HepG2 (cell line): Measurements from ENCODE around the gene SLC25A18. TPM values are rescaled to one million over a fixed set of nuclear protein-coding genes. Genes with fewer than 3 reads are reported as not detected.

Experiments used
- ATAC-seq: fragments of 200-7000 bp; cut with Tn5 transposase; 3 replicates; pipeline ENCODE4 v1.9.1; 2020; ENCODE audit warnings: mild to moderate bottlenecking, moderate library complexity
- BruUV-seq: library from RNA; stranded (reverse); fragments of 400-500 nt; replicated peaks from 2 replicates; lab custom pipeline; 2021; lab: Mats Ljungman, UMichigan
- CTCF ChIA-PET: fragments of 300-600 bp; formaldehyde crosslinking; extraction: SDS; loops from one replicate; lab custom pipeline; 2021; ENCODE audit warnings: low total read pairs, inconsistent platforms, low intra/inter-chr PET ratio; lab: Yijun Ruan, JAX
- POLR2A ChIA-PET: fragments of 350-600 bp; sonication (Branson Sonifier 250); formaldehyde crosslinking; loops from one replicate; lab custom pipeline; 2020; ENCODE audit warnings: antibody characterized with exemption, inconsistent platforms; lab: Yijun Ruan, JAX
- DNase-seq: peaks from one replicate; pipeline ENCODE4 v3.0.0-alpha.2; 2015; ENCODE audit warnings: low spot score
- FAIRE-seq: peaks from 3 replicates; lab custom pipeline; 2011; peaks lifted over from hg19 to GRCh38; lab: Jason Lieb, UNC
- H2AFZ ChIP-seq: one replicate; pipeline ENCODE4 v1.6.1; 2011; ENCODE audit warnings: low read length, inconsistent platforms
- H3K27ac ChIP-seq: fragments of 300-600 bp; 3 replicates; pipeline ENCODE4 v1.8.0; 2011; ENCODE audit warnings: mixed run types, mild to moderate bottlenecking, mixed read lengths, low read length, inconsistent platforms; ENCODE audit not compliant: insufficient read depth; ENCODE audit errors: extremely low read length
- H3K27me3 ChIP-seq, 2 experiments: fragments of 200-600 bp in 1 of 2; 2 replicates in 1 of 2; 3 replicates in 1 of 2; pipeline versions ENCODE4 v1.6.0 to v1.8.0; 2011; ENCODE audit warnings: low read length in 2 of 2, mild to moderate bottlenecking in 2 of 2, moderate library complexity in 2 of 2, inconsistent platforms in 1 of 2; ENCODE audit not compliant: insufficient read depth in 2 of 2, control insufficient read depth in 1 of 2
- H3K36me3 ChIP-seq, 2 experiments: fragments of 200-600 bp in 1 of 2; replicated peaks in 1 of 2; 2 replicates in 1 of 2; 3 replicates in 1 of 2; pipeline versions ENCODE4 v1.5.1 to v1.8.0; 2011; ENCODE audit warnings: low read length in 2 of 2, inconsistent platforms in 1 of 2; ENCODE audit not compliant: insufficient read depth in 2 of 2, control insufficient read depth in 1 of 2
- H3K4me1 ChIP-seq: 2 replicates; pipeline ENCODE4 v1.5.1; 2012; ENCODE audit warnings: low read length, inconsistent platforms; ENCODE audit not compliant: insufficient read depth
- H3K4me2 ChIP-seq: 2 replicates; pipeline ENCODE4 v1.6.0; 2011; ENCODE audit warnings: low read depth, low read length, inconsistent platforms
- H3K4me3 ChIP-seq, 3 experiments: fragments of 200-600 bp in 1 of 3; sonication (generic), shearing (Covaris generic) in 1 of 3; replicated peaks in 1 of 3; 2 replicates each; pipeline ENCODE4 v1.5.1; 2011 to 2016; ENCODE audit warnings: low read length in 3 of 3, inconsistent platforms in 2 of 3, low read depth in 2 of 3, mild to moderate bottlenecking in 2 of 3, control low read depth in 1 of 3, mixed read lengths in 1 of 3; ENCODE audit not compliant: insufficient read depth in 1 of 3
- H3K79me2 ChIP-seq: one replicate; pipeline ENCODE4 v1.6.1; 2011; ENCODE audit warnings: low read length, inconsistent platforms; ENCODE audit not compliant: insufficient read depth
- H3K9ac ChIP-seq: 2 replicates; pipeline ENCODE4 v1.6.0; 2011; ENCODE audit warnings: mild to moderate bottlenecking, low read depth, low read length, inconsistent platforms; ENCODE audit not compliant: insufficient read depth
- H3K9me3 ChIP-seq: 2 replicates; pipeline ENCODE4 v1.5.1; 2012; ENCODE audit warnings: mild to moderate bottlenecking, low read length
- H4K20me1 ChIP-seq: 2 replicates; pipeline ENCODE4 v1.6.0; 2011; ENCODE audit warnings: inconsistent platforms, mild to moderate bottlenecking, low read length, moderate library complexity; ENCODE audit not compliant: insufficient read depth
- ATF5 ChIP-seq: sonication (generic); formaldehyde crosslinking; IDR thresholded peaks from 2 replicates; pipeline ENCODE4 v1.4.0; 2020; ENCODE audit warnings: mild to moderate bottlenecking, low read depth, missing genetic modification reagents
- FOXO4 ChIP-seq: sonication (generic); formaldehyde crosslinking; conservative IDR thresholded peaks from 2 replicates; pipeline ENCODE4 v1.8.1; 2023; ENCODE audit warnings: missing genetic modification reagents
- HOXA5 ChIP-seq: sonication (generic); formaldehyde crosslinking; IDR thresholded peaks from 2 replicates; pipeline ENCODE4 v1.4.0; 2020; ENCODE audit warnings: missing genetic modification reagents
- MAX ChIP-seq: IDR thresholded peaks from 2 replicates; pipeline ENCODE4 v1.6.1; 2012; ENCODE audit warnings: inconsistent platforms
- REXO4 ChIP-seq: sonication (generic); formaldehyde crosslinking; IDR thresholded peaks from 2 replicates; pipeline ENCODE4 v1.8.0; 2022; ENCODE audit warnings: missing genetic modification reagents, mild to moderate bottlenecking, borderline replicate concordance
- SIX1 ChIP-seq: sonication (generic); formaldehyde crosslinking; IDR thresholded peaks from 2 replicates; pipeline ENCODE4 v1.4.0; 2020; ENCODE audit warnings: missing genetic modification reagents, borderline replicate concordance
- SYNCRIP ChIP-seq: fragments of 200-400 bp; formaldehyde crosslinking; IDR thresholded peaks from 2 replicates; pipeline ENCODE4 v1.6.1; 2018; ENCODE audit warnings: mild to moderate bottlenecking, low read depth, low read length; ENCODE audit not compliant: insufficient read depth
- ZBTB10 ChIP-seq: sonication (generic); formaldehyde crosslinking; IDR thresholded peaks from 2 replicates; pipeline ENCODE4 v1.4.0; 2020; ENCODE audit warnings: missing genetic modification reagents, borderline replicate concordance
- ZFP37 ChIP-seq: sonication (generic); formaldehyde crosslinking; IDR thresholded peaks from 2 replicates; pipeline ENCODE4 v1.4.0; 2020; ENCODE audit warnings: missing genetic modification reagents, borderline replicate concordance
- ZNF572 ChIP-seq: sonication (generic); formaldehyde crosslinking; IDR thresholded peaks from 2 replicates; pipeline ENCODE4 v1.5.1; 2020; ENCODE audit warnings: mild to moderate bottlenecking, missing genetic modification reagents
- ZNF841 ChIP-seq: sonication (generic); formaldehyde crosslinking; IDR thresholded peaks from 2 replicates; pipeline ENCODE4 v1.8.1; 2023; ENCODE audit warnings: missing genetic modification reagents, borderline replicate concordance
- WGBS: methylation state at CpG from one replicate; pipeline ENCODE4 v1.1.6; 2017; ENCODE audit warnings: low lambda C conversion rate; 5-methylcytosine and 5-hydroxymethylcytosine counted together
- in situ Hi-C: cut with HindIII; loops from 2 replicates; pipeline ENCODE4 v1.10.0; 2017; ENCODE audit warnings: low pct_unique_long_range_greater_than_20kb; ENCODE audit not compliant: extremely low pct_ligation_motif_present
- intact Hi-C: fragments of 100-400 bp; cut with micrococcal nuclease; formaldehyde crosslinking; loops from one replicate; pipeline ENCODE4 v1.10.0; 2022; ENCODE audit not compliant: unreplicated experiment
- polyA plus RNA-seq, 8 experiments: library from polyadenylated mRNA; depleted of rRNA in 3 of 8; stranded (reverse) in 7 of 8; unstranded in 1 of 8; fragments of >200 nt; fragmentation: Illumina TruSeq in 4 of 8; extraction: Trizol in 4 of 8; gene quantifications; 2 replicates each; pipeline versions ENCODE4 v1.2.1 to v1.2.3, GENCODE V29; 2011 to 2016; ENCODE audit warnings: low read depth in 4 of 8, missing spikeins in 1 of 8, mixed read lengths in 1 of 8; ENCODE audit not compliant: insufficient read depth in 1 of 8
- total RNA-seq, 5 experiments: library from RNA; depleted of rRNA; stranded (reverse); fragments of >200 nt; fragmentation: Illumina TruSeq; extraction: Trizol; gene quantifications; 2 replicates each; pipeline ENCODE4 v1.2.3, GENCODE V29; 2016; ENCODE audit warnings: low read depth in 1 of 5

SLC25A18 gene
- total and polyA plus RNA-seq, 2 of the 13 experiments (the other 11 are each of a cell fraction or from before 2014, with no cell fraction given) = 0.28 to 0.75 TPM

- Histone ChIP-seq H3K4me1 (no peaks in the 10 kb centered on the region), H3K79me2 (no peaks in the 10 kb centered on the region), H3K9ac (no peak overlapping the region), H2AFZ (no peak overlapping the region), H3K36me3 (peaks cover 32 to 83% of the 10 kb centered on the region in 2 experiments), H3K9me3 (no peaks in the 10 kb centered on the region), H3K4me3 (no peak overlapping the region), H3K4me2 (no peak overlapping the region), H4K20me1 (no peaks in the 10 kb centered on the region), H3K27ac (no peak overlapping the region), H3K27me3 (no peaks in the 10 kb centered on the region)
- no peak for DNase-seq
- intact Hi-C loops = no loop called here
- CTCF ChIA-PET = no interaction called here
- FAIRE-seq = no peak
- in situ Hi-C loops = no loop called here
- no TSS peak for BruUV-seq
- no peak for TF ChIP-seq ZNF572
- TF ChIP-seq ZNF841 (CRISPR knock-in tag) = no peak
- no peak for TF ChIP-seq ZBTB10 (CRISPR knock-in tag)
- TF ChIP-seq ZFP37 = no peak
- WGBS = 96% methylated on average over 4 of the region's 6 CpGs
- no peak for ATAC-seq
- POLR2A ChIA-PET = no interaction called here
Observed at GRCh38 chr22:17596226-17596625, 32.9 kb downstream of the SLC25A18 start.

GRCh38 chr22:17597217-17597616 lies 33.9 kb downstream of the SLC25A18 start:
- 98% methylated on average over 2 of the region's 2 CpGs for WGBS
- TF ChIP-seq FOXO4 (CRISPR knock-in tag) = no peak
- no peak for TF ChIP-seq HOXA5 (CRISPR knock-in tag)
- no peak for TF ChIP-seq MAX
- no peak for TF ChIP-seq SYNCRIP
- TF ChIP-seq SIX1 (CRISPR knock-in tag) = no peak
- no peak for TF ChIP-seq ATF5 (CRISPR knock-in tag)
- TF ChIP-seq REXO4 = no peak

More at GRCh38 chr22:17597217-17597616, 33.9 kb downstream of the SLC25A18 start:
- Histone ChIP-seq H3K4me1 (no peaks in the 10 kb centered on the region), H3K9me3 (no peaks in the 10 kb centered on the region), H3K27me3 (no peaks in the 10 kb centered on the region), H3K4me2 (no peak overlapping the region), H2AFZ (no peak overlapping the region), H4K20me1 (no peaks in the 10 kb centered on the region), H3K9ac (no peak overlapping the region), H3K36me3 (peaks cover 33 to 76% of the 10 kb centered on the region in 2 experiments), H3K4me3 (no peak overlapping the region), H3K27ac (no peak overlapping the region), H3K79me2 (no peaks in the 10 kb centered on the region)
- in situ Hi-C loops = no loop called here
- intact Hi-C loops = no loop called here
- no peak for DNase-seq
- FAIRE-seq = no peak
- BruUV-seq = no TSS peak
- CTCF ChIA-PET = no interaction called here
- ATAC-seq = no peak
- POLR2A ChIA-PET = no interaction called here
